H1 (cell line): ENCODE data around the gene IL22RA2. TPM values are rescaled to one million over a fixed set of nuclear protein-coding genes. Genes with fewer than 3 reads are reported as not detected.

ENCODE experiments used
- CTCF ChIA-PET: fragments of 300-600 bp; sonication (Branson Sonifier 250); formaldehyde crosslinking; loops from one replicate; lab custom pipeline; 2021; ENCODE audit not compliant: partially characterized antibody; lab: Charles Lee
- POLR2A ChIA-PET: fragments of 300-600 bp; sonication (Branson Sonifier 250); formaldehyde crosslinking; loops from one replicate; lab custom pipeline; 2021; ENCODE audit warnings: inconsistent platforms; ENCODE audit not compliant: partially characterized antibody; lab: Charles Lee
- DNase-seq, 2 experiments: peaks; one replicate each; pipeline versions ENCODE4 v3.0.0 to v3.0.0-alpha.2; 2010 to 2022; ENCODE audit warnings: low spot score in 2 of 2, low read depth in 1 of 2, mixed read lengths in 1 of 2
- FAIRE-seq: peaks from 2 replicates; lab custom pipeline; 2011; peaks lifted over from hg19 to GRCh38; lab: Jason Lieb, UNC
- H2AFZ ChIP-seq: 2 replicates; pipeline ENCODE4 v1.8.1; 2012; ENCODE audit warnings: low read length, inconsistent platforms
- H2AK5ac ChIP-seq: 2 replicates; pipeline ENCODE4 v1.6.1; 2013; ENCODE audit warnings: low read depth, low read length
- H2BK120ac ChIP-seq: replicated peaks from 2 replicates; pipeline ENCODE3; 2013; ENCODE audit warnings: low read depth, low read length, inconsistent platforms
- H2BK12ac ChIP-seq: 2 replicates; pipeline ENCODE4 v1.6.1; 2013; ENCODE audit warnings: low read depth, low read length
- H2BK15ac ChIP-seq: 2 replicates; pipeline ENCODE4 v1.6.1; 2013; ENCODE audit warnings: low read length
- H2BK20ac ChIP-seq: 2 replicates; pipeline ENCODE4 v1.6.1; 2013; ENCODE audit warnings: low read length
- H2BK5ac ChIP-seq: 2 replicates; pipeline ENCODE4 v1.6.1; 2013; ENCODE audit warnings: low read depth, low read length
- H3K14ac ChIP-seq: 2 replicates; pipeline ENCODE4 v1.6.1; 2013; ENCODE audit warnings: inconsistent platforms; ENCODE audit not compliant: insufficient read length
- H3K18ac ChIP-seq: 2 replicates; pipeline ENCODE4 v1.6.1; 2013; ENCODE audit warnings: low read length; ENCODE audit errors: extremely low read depth
- H3K23ac ChIP-seq: 2 replicates; pipeline ENCODE4 v1.6.1; 2013; ENCODE audit warnings: inconsistent platforms; ENCODE audit not compliant: insufficient read length
- H3K23me2 ChIP-seq: 2 replicates; pipeline ENCODE4 v1.6.1; 2013; ENCODE audit warnings: low read depth, low read length
- H3K27ac ChIP-seq: 2 replicates; pipeline ENCODE4 v1.6.1; 2011; ENCODE audit warnings: low read depth, low read length, inconsistent platforms
- H3K27me3 ChIP-seq, 4 experiments: replicated peaks in 1 of 4; 1 replicate in 1 of 4; 2 replicates in 3 of 4; pipeline versions ENCODE4 v1.6.1 to v1.8.1; 2011 to 2013; ENCODE audit warnings: low read length in 3 of 4, mild to moderate bottlenecking in 3 of 4, inconsistent platforms in 2 of 4, mixed read lengths in 2 of 4, moderate library complexity in 1 of 4; ENCODE audit not compliant: control insufficient read depth in 3 of 4, insufficient read depth in 3 of 4; ENCODE audit errors: extremely low read depth in 1 of 4
- H3K36me3 ChIP-seq, 4 experiments: 2 replicates each; pipeline versions ENCODE4 v1.6.1 to v1.8.1; 2011 to 2013; ENCODE audit warnings: mild to moderate bottlenecking in 4 of 4, low read length in 3 of 4, moderate library complexity in 2 of 4, control low read depth in 1 of 4, inconsistent platforms in 1 of 4; ENCODE audit not compliant: insufficient read depth in 4 of 4, control insufficient read depth in 2 of 4
- H3K4ac ChIP-seq: replicated peaks from 2 replicates; pipeline ENCODE3; 2013; ENCODE audit warnings: low read length, low read depth, mixed read lengths, inconsistent platforms; ENCODE audit not compliant: insufficient read length
- H3K4me1 ChIP-seq, 4 experiments: replicated peaks in 1 of 4; 1 replicate in 1 of 4; 2 replicates in 3 of 4; pipeline versions ENCODE4 v1.6.1 to v1.8.1; 2011 to 2013; ENCODE audit warnings: low read length in 3 of 4, inconsistent platforms in 2 of 4, mixed read lengths in 1 of 4; ENCODE audit not compliant: insufficient read depth in 4 of 4, control insufficient read depth in 3 of 4
- H3K4me2 ChIP-seq, 2 experiments: 2 replicates each; pipeline versions ENCODE4 v1.6.1 to v1.8.1; 2011 to 2013; ENCODE audit warnings: low read depth in 2 of 2, low read length in 2 of 2, control low read depth in 1 of 2, inconsistent platforms in 1 of 2, mild to moderate bottlenecking in 1 of 2; ENCODE audit not compliant: insufficient read depth in 1 of 2
- H3K4me3 ChIP-seq, 4 experiments: fragments of 200-600, 300-600 bp in 1 of 4; sonication (generic), shearing (Covaris generic), sonication (Bioruptor Twin) in 1 of 4; 2 replicates each; pipeline versions ENCODE4 v1.5.1 to v1.8.1; 2011 to 2016; ENCODE audit warnings: low read length in 4 of 4, low read depth in 3 of 4, control low read depth in 2 of 4, inconsistent platforms in 2 of 4, mild to moderate bottlenecking in 2 of 4, mixed read lengths in 1 of 4, moderate library complexity in 1 of 4; ENCODE audit not compliant: insufficient read depth in 2 of 4; ENCODE audit errors: extremely low read depth in 1 of 4
- H3K56ac ChIP-seq: replicated peaks from 2 replicates; pipeline ENCODE3; 2013; ENCODE audit warnings: low read depth, mild to moderate bottlenecking, mixed read lengths, low read length, inconsistent platforms; ENCODE audit not compliant: insufficient read length
- H3K79me1 ChIP-seq: 2 replicates; pipeline ENCODE4 v1.6.1; 2013; ENCODE audit warnings: low read depth, low read length, control low read depth
- H3K79me2 ChIP-seq, 2 experiments: 2 replicates each; pipeline versions ENCODE4 v1.6.1 to v1.8.1; 2012 to 2013; ENCODE audit warnings: low read length in 2 of 2, mild to moderate bottlenecking in 2 of 2, inconsistent platforms in 1 of 2; ENCODE audit not compliant: insufficient read depth in 2 of 2, control insufficient read depth in 1 of 2
- H3K9ac ChIP-seq, 4 experiments: replicated peaks in 1 of 4; 1 replicate in 1 of 4; 2 replicates in 3 of 4; pipeline versions ENCODE4 v1.6.1 to v1.8.1; 2011 to 2013; ENCODE audit warnings: low read depth in 3 of 4, low read length in 3 of 4, control low read depth in 2 of 4, mild to moderate bottlenecking in 2 of 4, moderate library complexity in 2 of 4, inconsistent platforms in 1 of 4; ENCODE audit errors: extremely low read depth in 1 of 4
- H3K9me3 ChIP-seq, 2 experiments: 2 replicates each; pipeline versions ENCODE4 v1.6.1 to v1.8.1; 2012 to 2013; ENCODE audit warnings: mild to moderate bottlenecking in 2 of 2, moderate library complexity in 2 of 2, control low read depth in 1 of 2, inconsistent platforms in 1 of 2, low read depth in 1 of 2, low read length in 1 of 2, mixed read lengths in 1 of 2; ENCODE audit not compliant: insufficient read depth in 2 of 2
- H4K20me1 ChIP-seq, 2 experiments: replicated peaks in 1 of 2; 2 replicates each; pipeline versions ENCODE3 to v1.8.1; 2011 to 2013; ENCODE audit warnings: inconsistent platforms in 2 of 2, low read length in 2 of 2, mild to moderate bottlenecking in 1 of 2; ENCODE audit not compliant: insufficient read depth in 2 of 2, control insufficient read depth in 1 of 2
- H4K5ac ChIP-seq: 2 replicates; pipeline ENCODE4 v1.6.1; 2013; ENCODE audit warnings: low read length, low read depth, mixed read lengths, inconsistent platforms; ENCODE audit not compliant: insufficient read length
- H4K8ac ChIP-seq: 2 replicates; pipeline ENCODE4 v1.8.0; 2013; ENCODE audit warnings: mild to moderate bottlenecking, moderate library complexity, low read length, inconsistent platforms; ENCODE audit not compliant: insufficient read depth; ENCODE audit errors: extremely low read depth
- H4K91ac ChIP-seq: replicated peaks from 2 replicates; pipeline ENCODE3; 2013; ENCODE audit warnings: low read length, mixed read lengths, inconsistent platforms; ENCODE audit not compliant: insufficient read length
- SP1 ChIP-seq: IDR thresholded peaks from 2 replicates; pipeline ENCODE4 v1.6.1; 2011; ENCODE audit warnings: low read depth, low read length
- WGBS, 2 experiments: shearing (Covaris generic) in 1 of 2; methylation state at CpG; one replicate each; pipeline versions ENCODE4 v1.1.6 to v1.1.7; 2013 to 2015; ENCODE audit warnings: low lambda C conversion rate in 2 of 2, mixed read lengths in 2 of 2, inconsistent platforms in 1 of 2, low coverage in 1 of 2, missing lambda C conversion rate in 1 of 2; ENCODE audit not compliant: insufficient replicate concordance in 2 of 2, insufficient coverage in 1 of 2, insufficient read length in 1 of 2; ENCODE audit errors: extremely low coverage in 1 of 2, missing lambda C conversion rate in 1 of 2; 5-methylcytosine and 5-hydroxymethylcytosine counted together
- polyA plus RNA-seq, 7 experiments: library from polyadenylated mRNA; depleted of rRNA in 3 of 7; stranded (reverse) in 5 of 7; unstranded in 2 of 7; fragments of >200 nt in 5 of 7; fragments of 200-250 nt in 2 of 7; gene quantifications; 1 replicate in 5 of 7; 2 replicates in 1 of 7; 4 replicates in 1 of 7; pipeline versions ENCODE4 v1.2.1 to v1.2.3, GENCODE V29; 2011 to 2013; ENCODE audit warnings: missing spikeins in 2 of 7, mixed read lengths in 2 of 7
- total RNA-seq: library from RNA; stranded (reverse); fragmentation: NEBNext Ultra II Directional; extraction: Animal tissue kit (Norgen Biotek cat#: 25700); gene quantifications from 2 replicates; pipeline ENCODE4 v1.2.1, GENCODE V29; 2021

The IL22RA2 gene
- total and polyA plus RNA-seq, 2 of the 8 experiments (the other 6 are each of a cell fraction or from before 2014, with no cell fraction given): not detected

GRCh38 chr6:137105375-137105774, 68.1 kb downstream of the IL22RA2 start:
- WGBS, 2 experiments: 93% methylated on average over 4 of the region's 4 CpGs; no CpG with 5 or more reads in 1 of the 2 experiments
- Histone ChIP-seq H3K9me3 (peaks cover 18% of the 10 kb centered on the region in 2 experiments; a peak in 3 of 4 replicates), H3K4me1 (no peaks in the 10 kb centered on the region), H3K4me3 (no peak overlapping the region), H2AK5ac (no peak overlapping the region), H4K8ac (no peak overlapping the region), H2BK120ac (no peak overlapping the region), H3K27me3 (no peaks in the 10 kb centered on the region), H2BK15ac (no peak overlapping the region), H3K18ac (no peak overlapping the region), H3K4ac (no peak overlapping the region), H2BK20ac (no peak overlapping the region), H3K27ac (no peak overlapping the region), H3K36me3 (no peaks in the 10 kb centered on the region), H3K79me2 (no peaks in the 10 kb centered on the region), H3K79me1 (no peaks in the 10 kb centered on the region), H3K56ac (no peak overlapping the region), H4K91ac (no peak overlapping the region), H2AFZ (no peak overlapping the region), H4K20me1 (no peaks in the 10 kb centered on the region), H2BK12ac (no peak overlapping the region), H3K14ac (no peak overlapping the region), H2BK5ac (no peak overlapping the region), H3K23ac (no peak overlapping the region), H4K5ac (no peak overlapping the region), H3K4me2 (no peak overlapping the region), H3K23me2 (no peaks in the 10 kb centered on the region; the same call in 1 of the 2 replicates), H3K9ac (no peak overlapping the region)
- POLR2A ChIA-PET: interaction anchor here (0.6 kb wide), 1 partner anchor 844 kb away, joined by 3 read pairs; no protein-coding TSS in a partner anchor
- FAIRE-seq (no peak), DNase-seq (no peak)
- CTCF ChIA-PET: interaction anchor here (1.0 kb wide), 1 partner anchor 11 kb away, joined by 3 read pairs; no protein-coding TSS in a partner anchor
- no peak for TF ChIP-seq SP1
